GM12892 (cell line): ENCODE results near the gene MAGEA9B.
"Not testable (repeated sequence)": the region's sequence is repeated elsewhere in the genome, so short reads cannot be mapped to it uniquely, and the experiment has no call there.

Experiments used
- DNase-seq: peaks from one replicate; pipeline ENCODE4 v3.0.0; 2011; ENCODE audit not compliant: insufficient read length
- FAIRE-seq: peaks from 2 replicates; lab custom pipeline; 2011; peaks lifted over from hg19 to GRCh38; lab: Jason Lieb, UNC
- POLR2A ChIP-seq: IDR thresholded peaks from 2 replicates; pipeline ENCODE4 v1.6.1; 2011; ENCODE audit warnings: low read depth, low read length, control low read depth
- POLR2AphosphoS5 ChIP-seq: IDR thresholded peaks from 2 replicates; pipeline ENCODE4 v1.6.1; 2011; ENCODE audit warnings: low read depth, low read length, control low read depth
- TAF1 ChIP-seq: IDR thresholded peaks from 2 replicates; pipeline ENCODE4 v1.6.1; 2011; ENCODE audit warnings: low read depth, mild to moderate bottlenecking, control low read depth, low read length, borderline replicate concordance

MAGEA9B gene

DNA sequence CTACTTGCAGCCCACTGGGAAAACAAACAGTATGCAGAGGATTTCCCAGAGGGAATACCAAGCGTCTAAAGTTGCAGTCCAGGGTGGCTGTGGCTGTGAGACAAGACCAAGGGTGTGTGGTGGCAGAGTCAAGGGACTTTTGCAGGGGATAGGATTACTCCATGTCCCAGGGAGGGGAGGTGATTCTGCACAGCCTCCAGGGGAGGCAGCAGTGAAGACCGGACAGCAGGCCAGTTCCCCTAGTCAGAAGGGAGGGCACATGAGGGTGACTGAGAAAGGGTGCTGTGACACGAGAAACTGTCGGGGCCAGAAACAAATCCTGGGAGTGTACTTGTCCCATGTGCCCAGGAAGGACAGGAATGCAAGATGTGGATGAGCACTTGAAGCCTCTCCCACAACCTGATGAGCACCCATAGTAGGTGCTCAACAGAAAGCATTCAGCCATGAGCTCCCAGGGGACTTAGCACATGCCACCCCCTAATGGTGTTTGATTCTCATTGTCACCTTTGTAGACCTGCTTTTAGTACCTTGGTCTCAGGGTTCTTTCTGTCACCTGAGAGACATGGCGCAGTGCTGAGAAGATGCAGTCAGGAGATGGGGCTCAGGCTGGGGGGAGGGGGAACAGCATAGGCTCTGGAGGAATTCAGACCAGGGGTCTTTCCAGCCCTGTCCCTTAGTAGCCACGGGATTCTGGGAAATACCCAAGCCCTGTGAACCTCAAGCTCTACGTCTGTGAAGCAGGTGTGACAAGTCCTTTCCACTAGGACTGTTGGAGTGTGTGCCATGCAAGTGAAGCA lies 19.4 kb downstream of the MAGEA9B start:
- DNase-seq, result no peak
- FAIRE-seq, result no peak
- TF ChIP-seq POLR2A, result no peak
- no peak for TF ChIP-seq TAF1
- TF ChIP-seq POLR2AphosphoS5, result no peak

DNA sequence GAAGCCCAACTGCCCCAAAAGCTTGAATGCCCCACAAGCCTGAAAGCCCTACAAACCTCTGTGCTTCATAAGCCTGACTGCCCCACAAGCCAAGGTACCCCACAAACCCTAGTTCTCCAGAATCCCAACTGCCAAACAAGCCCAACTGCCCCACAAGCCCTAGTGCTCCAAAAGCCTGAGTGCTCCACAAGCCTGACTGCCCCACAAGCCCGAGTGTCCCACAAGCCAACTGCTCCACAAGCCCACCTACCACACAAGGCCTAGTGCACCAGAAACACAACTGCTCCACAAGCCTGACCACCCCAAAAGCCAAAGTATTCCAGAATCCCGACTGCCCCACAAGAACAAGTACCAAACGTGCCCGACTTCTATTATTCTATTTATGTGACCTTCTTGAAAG lies 23.9 kb downstream of the MAGEA9B start:
- DNase-seq (no peak), FAIRE-seq (no peak)

DNA sequence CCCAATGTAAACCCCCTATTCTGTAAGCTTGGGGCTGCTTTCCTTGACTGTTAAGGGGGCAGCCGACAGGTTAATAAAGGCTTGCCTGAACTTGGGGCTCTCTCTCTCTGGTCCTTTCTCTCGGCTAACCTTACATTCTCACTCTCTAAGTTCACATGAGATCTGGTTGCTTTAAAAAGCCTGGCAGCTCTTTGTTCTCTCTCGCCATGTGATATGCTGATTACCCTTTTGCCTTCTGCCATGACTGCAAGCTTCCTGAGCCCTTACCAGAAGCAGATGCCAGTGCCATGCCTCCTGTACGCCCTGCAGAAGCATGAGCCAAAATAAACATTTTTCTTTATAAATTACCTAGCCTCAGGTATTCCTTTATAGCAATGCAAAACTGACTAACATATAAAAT lies 32.0 kb downstream of the MAGEA9B start:
- DNase-seq, FAIRE-seq: not testable (repeated sequence)

More for the DNA sequence above, 23.9 kb downstream of the MAGEA9B start:
- TF ChIP-seq POLR2AphosphoS5 (no peak), POLR2A (no peak), TAF1 (no peak)

DNA sequence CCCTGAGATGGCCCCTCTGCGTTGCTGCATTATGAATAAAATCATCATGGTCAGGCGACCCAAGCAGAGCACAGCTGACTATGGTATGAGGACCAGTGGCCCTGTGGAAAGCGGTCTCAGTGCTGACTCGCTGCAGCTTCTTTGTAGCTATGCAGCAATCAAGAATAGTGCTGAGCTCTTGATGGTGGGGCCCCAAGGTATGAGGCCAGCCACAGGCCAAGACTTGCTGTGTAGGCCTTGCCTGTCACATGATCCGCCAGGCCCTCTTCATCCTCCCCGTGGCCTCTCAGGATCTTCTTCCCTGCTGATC lies 35.4 kb downstream of the MAGEA9B start:
- FAIRE-seq, result peak; percentile 5

DNA sequence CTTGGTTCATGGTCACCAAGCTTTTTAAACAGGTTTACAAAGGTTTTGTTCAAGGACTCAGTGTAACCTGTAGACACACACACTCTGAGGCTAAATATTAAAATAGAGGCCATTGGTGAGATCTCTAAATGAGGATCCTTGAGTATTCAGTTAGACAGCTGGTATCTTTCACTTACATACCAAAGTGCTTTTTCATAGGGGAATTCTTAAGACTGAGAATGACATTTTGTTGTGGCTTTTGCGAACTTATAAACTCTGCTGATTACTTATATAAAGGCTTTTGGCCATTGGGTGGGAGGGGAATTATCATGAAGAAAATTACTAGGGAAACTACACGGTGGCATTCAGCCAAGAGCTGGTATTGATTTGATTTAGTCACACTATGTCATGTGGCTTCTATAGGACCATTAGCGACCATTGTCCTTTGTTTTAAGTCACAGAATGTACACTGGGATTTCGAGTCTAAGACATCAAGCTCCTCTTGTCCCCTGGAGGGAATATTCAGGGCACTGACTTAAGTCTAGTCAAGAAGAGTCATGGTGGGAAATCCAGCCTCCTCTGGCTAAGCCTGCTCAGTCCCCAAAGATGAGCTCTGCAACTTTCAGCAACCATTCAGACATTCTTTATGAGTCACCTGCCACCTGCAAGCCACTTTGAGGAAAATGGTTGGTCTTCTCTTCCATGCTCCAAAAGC lies 35.9 kb downstream of the MAGEA9B start:
- FAIRE-seq, result peak; percentile 58
- DNase-seq, result not testable (repeated sequence)

More for the DNA sequence above, 35.4 kb downstream of the MAGEA9B start:
- not testable (repeated sequence) for DNase-seq

DNA sequence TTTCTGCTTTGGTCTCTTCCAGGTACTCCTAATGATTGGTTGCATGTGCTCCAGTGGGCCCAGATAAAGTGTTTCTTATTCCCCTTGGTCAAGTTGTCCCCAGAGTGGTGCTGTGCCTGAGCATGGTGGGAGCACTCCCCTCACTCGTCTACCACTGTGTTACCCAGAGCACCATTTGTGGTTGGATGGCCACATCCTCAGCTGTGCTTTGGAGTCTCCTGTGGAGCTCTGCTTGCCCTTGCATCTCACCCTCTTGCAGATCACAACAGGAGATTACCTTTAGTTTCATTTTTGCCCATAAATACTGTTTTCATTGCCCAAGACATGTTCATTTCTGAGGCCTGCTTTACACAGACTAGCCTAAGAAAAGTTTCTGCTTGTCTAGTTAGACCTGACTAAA lies 36.8 kb downstream of the MAGEA9B start:
- not testable (repeated sequence) for DNase-seq
- FAIRE-seq, result peak; percentile 84

DNA sequence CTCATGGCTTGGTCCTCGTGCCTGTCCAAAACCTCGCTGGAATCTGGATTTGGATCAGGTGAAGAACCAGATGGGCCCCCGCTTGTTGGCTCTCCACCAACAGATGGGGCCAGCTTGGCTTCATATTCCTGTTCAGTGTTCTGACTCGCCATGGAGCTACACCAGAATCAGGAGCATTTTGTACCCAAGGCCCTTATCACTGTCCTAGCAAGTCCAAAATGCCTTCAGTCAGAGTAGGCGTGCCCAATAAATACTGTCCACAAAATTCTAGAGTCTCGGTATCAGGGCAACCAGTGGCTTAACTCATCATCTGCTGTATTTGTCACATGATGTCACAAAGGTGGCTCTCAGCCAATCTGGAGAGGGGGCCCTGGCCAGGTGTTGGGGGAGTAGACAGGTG lies 37.6 kb downstream of the MAGEA9B start, which contains the start of gene HSFX3:
Gene HSFX3 (minus strand): TSS at position 224 of the 400 bp plus-strand sequence. CDS start 72 bp downstream, at position 152.
- peak; percentile 74 for FAIRE-seq

DNA sequence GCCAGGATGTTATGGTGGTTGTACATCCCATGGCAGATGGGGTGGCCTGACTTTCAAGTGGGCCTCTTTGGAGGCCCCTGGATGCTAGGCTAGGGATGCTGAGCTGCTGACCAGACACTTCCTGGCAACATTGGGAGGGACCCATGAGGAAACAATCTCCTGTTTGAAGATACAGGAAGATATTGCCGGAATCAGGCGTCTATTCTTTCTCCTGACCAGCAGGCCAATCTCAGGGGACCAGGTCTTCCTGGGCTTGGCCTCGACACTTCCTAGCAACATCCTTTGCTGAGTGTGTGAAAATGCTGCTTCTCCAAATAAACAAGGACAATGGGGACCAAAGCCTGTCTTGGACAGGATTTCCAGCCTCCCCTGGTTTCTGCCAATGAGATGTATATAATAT lies 39.5 kb downstream of the MAGEA9B start:
- FAIRE-seq, DNase-seq: not testable (repeated sequence)

More for the DNA sequence above, 37.6 kb downstream of the MAGEA9B start, which contains the start of gene HSFX3:
- not testable (repeated sequence) for DNase-seq

DNA sequence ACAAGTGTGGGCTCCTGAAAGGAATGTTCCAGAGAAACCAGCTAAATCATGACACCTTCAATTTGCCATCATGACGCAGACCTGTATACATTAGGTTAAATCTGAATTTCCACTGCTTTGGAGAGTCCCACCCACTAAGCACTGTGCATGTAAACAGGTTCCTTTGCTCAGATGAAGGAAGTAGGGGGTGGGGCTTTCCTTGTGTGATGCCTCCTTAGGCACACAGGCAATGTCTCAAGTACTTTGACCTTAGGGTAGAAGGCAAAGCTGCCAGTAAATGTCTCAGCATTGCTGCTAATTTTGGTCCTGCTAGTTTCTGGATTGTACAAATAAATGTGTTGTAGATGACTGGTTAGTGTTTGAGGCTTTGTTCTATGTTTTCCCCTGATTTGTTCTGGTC lies 40.3 kb downstream of the MAGEA9B start:
- DNase-seq, result not testable (repeated sequence)
- peak; percentile 78 for FAIRE-seq

DNA sequence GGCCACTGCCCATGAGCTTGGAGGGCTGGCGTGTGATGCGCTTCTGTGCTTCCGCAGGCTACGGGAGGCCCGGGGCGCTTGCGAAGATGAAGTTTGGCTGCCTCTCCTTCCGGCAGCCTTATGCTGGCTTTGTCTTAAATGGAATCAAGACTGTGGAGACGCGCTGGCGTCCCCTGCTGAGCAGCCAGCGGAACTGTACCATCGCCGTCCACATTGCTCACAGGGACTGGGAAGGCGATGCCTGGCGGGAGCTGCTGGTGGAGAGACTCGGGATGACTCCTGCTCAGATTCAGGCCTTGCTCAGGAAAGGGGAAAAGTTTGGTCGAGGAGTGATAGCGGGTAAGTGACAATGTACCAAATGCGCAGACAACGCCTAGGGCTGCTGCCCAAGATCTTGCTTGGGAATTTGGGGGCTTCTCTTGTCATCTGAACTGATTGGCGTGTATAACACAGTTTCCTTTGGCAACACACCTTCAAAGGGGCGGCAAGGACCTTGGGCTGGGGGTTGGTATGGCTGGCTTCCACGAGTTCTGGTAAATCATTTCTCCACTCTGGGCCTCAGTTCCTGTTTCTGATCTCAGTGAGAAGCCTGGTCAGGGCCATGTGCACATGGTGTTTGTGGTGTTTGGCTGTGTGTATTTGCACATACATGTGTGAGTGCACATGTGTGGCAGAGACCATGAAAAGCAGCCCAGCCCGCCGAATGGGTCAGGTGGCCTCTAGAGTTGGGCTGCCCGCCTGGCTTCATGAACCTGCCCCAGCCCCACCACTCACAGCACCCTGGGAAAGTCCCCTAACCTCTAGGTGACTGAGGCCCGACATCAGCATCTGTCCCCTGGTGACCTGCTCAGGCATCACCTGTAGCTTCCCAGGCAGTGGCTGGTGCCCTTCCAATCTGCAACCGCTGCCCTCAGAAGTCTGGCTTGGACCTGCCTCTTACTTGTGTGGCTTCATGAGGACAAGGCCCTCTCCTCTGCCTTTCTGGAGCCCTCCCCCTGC lies 41.4 kb downstream of the MAGEA9B start:
- not testable (repeated sequence) for DNase-seq, FAIRE-seq

DNA sequence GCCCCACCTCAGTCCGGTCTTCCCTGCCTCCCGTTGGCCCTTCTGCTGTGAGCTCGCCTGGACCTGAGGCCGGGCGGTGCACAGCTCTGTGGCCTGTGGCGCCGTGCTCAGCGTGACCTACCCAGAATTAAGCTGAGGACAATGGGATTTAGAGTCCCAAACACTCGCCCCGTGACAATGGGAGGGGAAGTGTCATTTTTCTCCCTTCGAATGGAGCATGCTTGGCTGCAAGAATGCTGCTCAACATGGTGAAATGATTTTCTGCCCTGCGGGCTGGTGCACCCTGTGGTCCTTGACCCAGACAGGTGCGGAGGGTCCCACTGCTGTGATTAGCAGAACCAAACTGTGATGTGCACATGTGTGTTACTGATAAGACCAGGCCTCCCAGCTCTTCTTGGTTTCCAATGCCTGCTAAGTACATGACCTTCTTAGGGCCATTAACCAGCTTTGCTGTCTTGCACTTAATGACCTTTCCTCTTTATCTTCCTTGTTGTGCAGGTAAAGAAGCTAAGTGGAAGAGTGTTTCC lies 45.7 kb downstream of the MAGEA9B start:
- DNase-seq (no peak), FAIRE-seq (peak; percentile 14)
- TF ChIP-seq POLR2AphosphoS5, result no peak
- no peak for TF ChIP-seq POLR2A
- no peak for TF ChIP-seq TAF1

DNA sequence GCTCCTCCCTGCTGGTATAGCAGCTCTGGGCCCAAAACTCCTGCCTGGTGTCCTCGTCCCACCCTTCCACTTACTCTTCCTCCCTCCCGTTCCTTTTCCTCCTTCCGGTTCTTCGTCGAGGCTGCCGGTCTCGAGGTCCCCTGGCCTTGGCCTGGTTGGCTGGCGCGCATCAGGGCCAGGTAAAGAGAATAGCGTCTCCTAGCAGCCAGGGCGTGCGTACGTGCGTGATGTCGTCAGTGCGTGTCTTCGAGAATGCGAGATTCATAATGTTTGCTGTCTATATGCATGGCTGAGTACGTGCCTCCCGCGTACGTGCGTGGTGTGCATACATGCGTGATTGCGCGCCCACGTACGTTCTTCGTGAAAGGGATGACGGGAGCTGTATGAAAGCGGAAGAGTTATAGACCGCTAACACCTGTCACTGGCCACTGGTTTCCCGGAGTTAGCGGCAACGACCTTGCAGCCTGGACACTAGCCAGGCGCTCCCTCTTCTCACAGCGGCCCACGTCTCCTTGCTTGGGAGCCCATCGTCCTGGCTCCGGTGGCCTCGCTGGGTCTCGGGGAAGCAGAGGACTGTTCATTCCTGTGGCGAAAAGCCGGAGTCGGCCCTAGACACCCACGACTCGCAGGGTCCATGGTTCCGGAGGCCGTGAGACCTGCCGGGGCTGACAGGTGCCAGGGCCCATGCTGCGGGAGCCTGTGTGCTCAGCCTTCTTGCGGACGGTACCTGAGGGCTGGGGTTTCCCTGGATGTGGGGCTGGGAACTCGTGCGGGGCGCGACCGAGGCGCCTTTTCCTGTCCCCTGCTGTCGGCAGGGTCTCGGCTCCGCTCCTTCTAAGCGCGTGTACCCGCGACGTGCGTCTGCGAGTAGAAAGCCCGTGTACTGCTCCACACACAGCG lies 46.4 kb downstream of the MAGEA9B start, which contains the start of gene EOLA1:
Gene EOLA1 (plus strand): TSS at position 392 of the 900 bp plus-strand sequence. CDS start 4,619 bp downstream, outside the sequence.
- FAIRE-seq, result peak; percentile 96
- DNase-seq, result peak; percentile 50
- TF ChIP-seq POLR2AphosphoS5 (peak; percentile 85), TAF1 (no peak), POLR2A (peak; percentile 88)
